NCI-H510A treated with DMSO at 0.1 percent for 48 hours (cell line): ENCODE data around the gene LIPM.
"Not testable (repeated sequence)": the region's sequence is repeated elsewhere in the genome, so short reads cannot be mapped to it uniquely, and the experiment has no call there.

Source experiments
- DNase-seq: peaks from one replicate; lab custom pipeline; 2025; lab: John Stamatoyannopoulos, UW

Gene LIPM

GRCh38 chr10:88803641-88804040, 1.1 kb downstream of the LIPM start:
- DNase-seq: no peak

DNA sequence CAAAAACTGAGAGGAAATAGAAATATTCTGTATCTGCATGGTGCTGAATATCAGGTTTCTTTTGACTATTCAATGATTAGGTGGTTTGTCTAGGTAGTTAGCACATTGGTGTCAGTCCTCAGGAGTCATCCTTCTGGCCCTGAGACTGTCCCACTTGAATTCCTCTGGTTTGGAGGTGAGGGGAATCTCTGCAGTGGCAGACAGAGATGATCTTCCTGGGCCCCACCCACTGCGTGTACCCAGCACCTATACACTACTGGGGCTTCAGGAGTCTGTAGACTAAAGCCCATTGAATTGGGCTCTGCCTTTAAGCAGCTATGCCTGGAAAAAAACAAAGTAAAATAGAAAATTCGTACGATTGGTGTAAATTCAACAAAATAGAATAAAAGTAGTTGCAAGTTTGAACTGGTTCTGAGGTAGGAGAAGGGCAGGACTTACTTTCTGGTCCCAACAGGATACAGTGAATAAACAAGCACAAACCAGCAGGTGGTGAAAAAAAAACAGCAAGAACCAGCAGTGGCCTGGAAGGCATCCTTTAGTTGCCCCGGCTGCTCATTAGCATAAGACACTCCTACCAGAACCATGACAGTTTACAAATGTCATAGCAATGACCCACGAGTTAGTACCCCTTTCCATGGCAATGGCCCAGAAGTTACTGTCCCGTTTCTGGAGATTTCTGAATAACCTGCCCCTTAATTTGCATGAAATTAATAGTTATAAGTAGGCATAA, 1.7 kb downstream of the LIPM start:
- DNase-seq: no peak

- no peak for DNase-seq
Observed at GRCh38 chr10:88805361-88805760, 2.8 kb downstream of the LIPM start.

- no peak for DNase-seq
Observed at GRCh38 chr10:88805924-88806323, 3.4 kb downstream of the LIPM start.

GRCh38 chr10:88809621-88810020, 7.1 kb downstream of the LIPM start:
- DNase-seq: no peak

GRCh38 chr10:88810196-88810961, 7.8 kb downstream of the LIPM start:
- peak; percentile 74 for DNase-seq

DNA sequence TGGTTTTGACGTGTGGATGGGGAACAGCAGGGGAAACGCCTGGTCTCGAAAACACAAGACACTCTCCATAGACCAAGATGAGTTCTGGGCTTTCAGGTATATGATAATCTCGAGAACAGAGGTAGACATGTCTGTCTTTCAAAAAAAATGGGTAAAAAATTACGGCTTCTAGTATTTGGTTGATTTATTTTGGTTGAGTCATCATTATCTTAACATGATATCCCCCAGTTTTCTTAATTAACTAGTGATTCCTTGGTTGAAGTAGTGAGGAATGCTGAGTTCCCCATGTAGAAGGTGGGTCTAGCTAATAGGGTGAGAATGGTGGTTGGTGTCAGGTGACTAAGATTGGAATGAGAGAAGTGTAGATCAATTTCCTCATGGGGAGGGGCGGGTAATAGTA, 10.7 kb downstream of the LIPM start:
- DNase-seq: no peak

DNA sequence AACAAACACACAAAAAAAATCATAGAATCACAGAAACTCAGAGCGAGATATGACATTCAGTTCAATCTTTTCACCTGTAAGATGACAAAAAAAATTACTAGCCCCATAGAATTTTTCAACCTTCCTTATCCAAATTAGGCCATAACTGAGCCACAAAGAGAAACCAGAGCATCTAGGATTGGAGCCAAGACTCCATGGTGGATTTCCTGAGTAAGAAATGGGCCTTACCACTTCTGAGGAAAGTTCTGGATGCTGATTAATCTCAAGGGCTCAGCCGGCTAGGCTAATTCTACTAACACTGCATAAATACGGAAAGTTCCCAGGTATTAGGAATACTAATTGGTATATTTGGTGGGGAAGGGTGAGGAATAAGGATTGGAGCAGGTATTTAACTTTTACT, 16.8 kb downstream of the LIPM start:
- no peak for DNase-seq

GRCh38 chr10:88820748-88821401, 18.3 kb downstream of the LIPM start:
- no peak for DNase-seq

- no peak for DNase-seq
Observed at GRCh38 chr10:88826388-88826787, 23.9 kb downstream of the LIPM start.

DNA sequence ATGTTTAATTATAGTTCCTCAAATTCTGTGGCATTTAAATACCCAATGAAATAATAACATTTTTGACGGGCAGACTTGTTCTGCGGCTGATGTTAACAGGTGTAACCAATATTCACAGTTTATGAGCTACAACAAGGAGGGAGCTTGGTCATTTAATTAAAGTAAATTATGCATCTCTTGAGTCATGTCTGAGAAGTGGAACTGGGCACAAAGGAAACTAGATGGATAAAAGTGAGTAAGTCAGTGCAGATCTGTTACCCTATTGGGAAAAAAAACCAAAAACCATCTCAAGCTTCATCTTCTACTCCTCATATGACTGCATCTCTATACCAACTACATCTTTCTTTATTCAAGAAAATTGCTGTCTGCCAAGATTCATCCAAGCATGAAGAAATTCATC, 25.1 kb downstream of the LIPM start:
- no peak for DNase-seq

DNA sequence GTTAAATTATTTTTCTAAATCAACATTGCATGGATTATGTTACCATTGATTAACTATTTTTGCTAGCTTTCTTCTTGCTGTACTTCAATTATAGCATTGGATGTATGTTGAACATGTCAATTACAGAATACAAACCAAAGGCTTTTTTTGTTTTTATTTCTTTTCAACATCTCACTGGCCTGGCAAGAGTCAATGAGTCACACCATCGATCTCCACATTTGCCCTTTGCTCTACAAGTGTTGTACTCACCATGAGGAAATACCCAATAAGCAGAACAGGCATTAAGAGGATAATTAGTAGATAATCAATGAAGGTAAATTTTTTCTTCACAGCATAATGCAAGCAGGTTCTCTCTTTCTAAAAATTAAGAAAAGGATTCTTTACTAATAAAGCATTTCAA, 25.8 kb downstream of the LIPM start:
- DNase-seq: no peak

DNA sequence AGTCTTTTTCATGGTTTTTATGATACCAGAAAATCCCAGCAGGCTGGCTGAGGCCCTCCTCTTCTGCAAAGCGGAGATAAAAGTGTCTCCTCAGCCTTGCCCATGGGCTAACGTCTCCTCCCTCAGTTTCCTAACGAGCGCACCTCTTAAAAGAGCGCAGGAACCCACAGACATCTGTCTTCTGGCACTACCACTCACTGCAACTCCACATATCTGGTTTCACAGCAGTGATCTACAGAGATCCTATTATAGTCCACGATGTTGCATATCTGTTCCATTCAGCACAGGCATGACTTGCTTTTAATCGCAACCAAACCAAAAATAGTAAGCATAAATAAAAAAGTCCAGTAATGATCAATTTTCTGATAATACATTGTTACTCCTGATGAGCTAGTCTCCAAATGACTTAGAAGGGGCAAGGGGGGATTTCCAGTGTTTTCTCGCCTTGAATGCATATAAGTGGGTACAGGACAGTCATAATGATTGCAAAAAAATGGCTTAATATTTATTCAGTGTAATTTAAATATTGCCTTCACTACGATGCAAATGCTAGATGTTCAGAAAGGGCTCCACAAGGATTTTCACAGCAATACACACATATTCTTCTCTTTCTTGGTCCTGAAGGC, 28.2 kb downstream of the LIPM start:
- DNase-seq: no peak

GRCh38 chr10:88831709-88832108, 29.2 kb downstream of the LIPM start:
- DNase-seq: no peak

DNA sequence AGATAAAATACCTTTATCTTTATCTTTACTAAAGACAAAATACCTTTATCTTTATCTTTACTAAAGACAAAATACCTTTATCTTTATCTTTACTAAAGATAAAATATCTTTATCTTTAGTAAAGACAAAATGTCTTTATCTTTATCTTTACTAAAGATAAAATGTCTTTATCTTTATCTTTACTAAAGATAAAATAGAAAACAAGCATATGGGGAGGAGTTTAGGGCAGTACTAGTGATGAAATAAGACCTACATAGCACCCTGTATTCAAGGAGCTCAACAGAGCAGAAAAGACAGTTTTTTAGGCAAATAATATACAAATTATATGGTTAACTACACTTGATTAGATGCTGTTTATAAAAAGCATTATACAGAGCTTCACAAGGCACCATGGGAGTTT, 29.8 kb downstream of the LIPM start:
- no peak for DNase-seq

GRCh38 chr10:88833156-88833555, 30.6 kb downstream of the LIPM start:
- no peak for DNase-seq

GRCh38 chr10:88833723-88834122, 31.2 kb downstream of the LIPM start:
- no peak for DNase-seq

DNA sequence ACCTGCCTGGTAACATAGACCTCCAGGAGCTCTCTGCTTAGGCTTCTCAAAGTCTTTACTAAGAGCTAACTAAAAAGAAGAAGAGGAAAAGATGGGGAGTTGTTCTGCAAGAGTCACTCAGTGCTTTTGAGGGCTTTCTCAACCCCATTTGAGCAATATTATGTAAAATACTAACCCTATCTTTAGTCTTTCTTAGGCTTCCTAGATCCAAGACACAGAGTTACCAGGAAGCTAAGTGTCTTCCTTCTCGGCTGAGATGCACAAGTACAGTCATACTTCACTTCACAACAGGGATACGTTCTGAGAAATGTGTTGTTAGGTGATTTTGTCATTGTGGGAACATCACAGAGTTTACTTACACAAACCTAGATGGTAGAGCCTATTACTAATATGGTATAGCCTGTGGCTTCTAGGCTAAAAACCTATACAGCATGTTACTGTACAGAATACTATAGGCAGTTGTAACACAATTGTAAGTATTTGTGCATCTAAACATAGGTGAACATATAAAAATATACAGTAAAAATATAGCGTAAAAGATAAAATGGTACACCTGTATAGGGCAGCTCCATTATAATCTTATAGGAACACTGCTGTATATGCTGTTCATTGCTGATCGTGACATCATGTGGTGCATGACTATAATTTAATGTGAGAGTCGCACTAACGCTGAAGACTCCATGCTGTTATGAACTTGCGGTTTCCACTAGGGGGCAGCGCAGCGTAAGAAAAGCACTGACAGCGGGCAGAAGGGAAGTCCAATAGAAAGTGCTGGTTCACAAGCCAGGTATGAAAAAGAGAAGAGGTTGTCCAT, 32.8 kb downstream of the LIPM start:
- DNase-seq: peak; percentile 89

GRCh38 chr10:88835910-88836221, 33.3 kb downstream of the LIPM start:
- no peak for DNase-seq

DNA sequence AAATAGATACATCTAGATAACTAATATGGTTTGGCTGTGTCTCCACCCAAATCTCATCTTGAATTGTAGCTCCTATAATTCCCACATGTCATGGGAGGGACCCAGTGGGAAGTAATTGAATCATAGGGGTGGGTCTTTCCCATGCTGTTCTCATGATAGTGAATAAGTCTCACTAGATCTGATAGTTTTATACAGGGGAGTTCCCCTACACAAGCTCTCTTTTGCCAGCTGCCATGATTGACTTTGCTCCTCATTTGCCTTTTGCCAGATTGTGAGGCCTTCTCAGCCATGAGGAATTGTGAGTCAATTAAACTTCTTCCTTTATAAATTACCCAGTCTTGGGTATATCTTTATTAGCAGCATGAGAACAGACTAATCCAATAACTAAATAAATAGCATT, 35.1 kb downstream of the LIPM start:
- not testable (repeated sequence) for DNase-seq

- no peak for DNase-seq
Observed at GRCh38 chr10:88838766-88839350, 36.3 kb downstream of the LIPM start.

- no peak for DNase-seq
Observed at GRCh38 chr10:88840104-88840503, 37.6 kb downstream of the LIPM start.
